ENCODE measurements around the gene KIAA0753. TPM values are rescaled to one million over a fixed set of nuclear protein-coding genes. Genes with fewer than 3 reads are reported as not detected.

The KIAA0753 gene
- polyA plus RNA-seq, 1 of the 3 experiments (the other 2 are of a cell fraction) = 7.2 TPM

DNA sequence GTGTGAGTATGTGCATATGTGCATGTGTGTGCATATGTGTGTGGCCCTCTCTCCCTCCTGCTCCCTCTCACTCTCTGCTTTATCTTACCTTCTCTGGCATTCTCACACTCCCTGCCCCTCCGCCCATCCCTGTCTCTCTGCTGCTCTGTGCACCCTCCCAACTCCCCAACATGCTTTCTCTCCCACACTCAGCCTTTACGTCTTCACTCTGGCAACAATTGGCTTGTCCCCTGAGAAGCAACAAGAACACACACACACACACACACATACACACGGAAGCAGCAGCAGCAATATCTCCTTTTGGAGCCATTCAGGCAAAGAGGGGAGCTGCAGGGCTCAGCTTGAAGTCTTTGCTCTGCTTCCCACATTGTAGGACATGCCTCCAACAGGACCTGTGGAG lies 112.0 kb downstream of the KIAA0753 start:
- Histone ChIP-seq H4K20me1 (ENCODE audit: insufficient read depth) (no peaks in the 10 kb centered on the region), H3K79me2 (ENCODE audit: insufficient read depth) (no peaks in the 10 kb centered on the region), H3K4me1 (ENCODE audit: control insufficient read depth in 1 of 2, insufficient read depth in 2 of 2, low read depth in 1 of 2, low read length in 1 of 2) (no peaks in the 10 kb centered on the region), H3K4me2 (no peak overlapping the region), H3K9me2 (no peaks in the 10 kb centered on the region), H3K4me3 (ENCODE audit: low read depth in 2 of 2, low read length in 1 of 2) (no peak overlapping the region), H3K9me3 (no peaks in the 10 kb centered on the region), H3K36me3 (replicated peaks in 1 of 2; ENCODE audit: control insufficient read depth in 1 of 2, insufficient read depth in 2 of 2, low read length in 1 of 2) (no peaks in the 10 kb centered on the region), H3K27me3 (ENCODE audit: insufficient read depth) (no peaks in the 10 kb centered on the region), H2AFZ (ENCODE audit: low read depth) (no peak overlapping the region), H3K27ac (ENCODE audit: low read depth in 2 of 2, low read length in 1 of 2) (no peak overlapping the region), H3K9ac (no peak overlapping the region), H3F3A (replicated peaks; ENCODE audit: insufficient read depth) (no peaks in the 10 kb centered on the region)
- TF ChIP-seq FOSL2 (IDR thresholded peaks at IDR 0.05; ENCODE audit: borderline replicate concordance, low read depth) = no peak
- TF ChIP-seq CHD2 (IDR thresholded peaks at IDR 0.05; ENCODE audit: low read length, partially characterized antibody) = no peak
- TF ChIP-seq REST (IDR thresholded peaks at IDR 0.05; ENCODE audit: low read depth, low read length) = no peak
- no peak for TF ChIP-seq POLR2AphosphoS5 (IDR thresholded peaks at IDR 0.05; ENCODE audit: low read depth, low read length)
- TF ChIP-seq TAF1 (IDR thresholded peaks at IDR 0.05; ENCODE audit: borderline replicate concordance, low read depth, low read length) = no peak
- no peak for TF ChIP-seq FOXJ3 (CRISPR knock-in tag; IDR thresholded peaks at IDR 0.05)
- TF ChIP-seq YY1 (IDR thresholded peaks at IDR 0.05; ENCODE audit: low read depth) = no peak
- no peak for TF ChIP-seq RXRA (IDR thresholded peaks at IDR 0.05; ENCODE audit: borderline replicate concordance, low read depth)
- TF ChIP-seq SMC3 (IDR thresholded peaks at IDR 0.05; ENCODE audit: low read depth, low read length) = no peak
- TF ChIP-seq NRF1 (IDR thresholded peaks at IDR 0.05; ENCODE audit: low read depth, low read length) = no peak
- no peak for TF ChIP-seq IRF3 (IDR thresholded peaks at IDR 0.05; ENCODE audit: low read depth, low read length)
- no peak for TF ChIP-seq EP300 (IDR thresholded peaks at IDR 0.05; ENCODE audit: borderline replicate concordance in 1 of 2, low read depth in 1 of 2, low read length in 1 of 2)
- POLR2A ChIA-PET = no interaction called here
- CTCF ChIA-PET = no interaction called here
- DNase-seq = no peak
- 55% methylated on average over 3 of the region's 3 CpGs for WGBS (ENCODE audit: low lambda C conversion rate)

Small RNAs within 50 kb of the gene (small RNA-seq; reads per million reads assigned to genes)
- 0 reads per million in 7 experiments for gene MIR4520-1
- gene RNA5SP435 = 0 to 38.4 (median 0.59) reads per million in 7 experiments

Other genes with a start within 250 kb of the KIAA0753 start
- not detected in 2 replicates for gene AIPL1, start 205.6 kb downstream of the KIAA0753 start, polyA plus RNA-seq (2012; rRNA removed)
- 17.2 and 19.6 TPM in 2 replicates for gene PIMREG, start 196.3 kb downstream of the KIAA0753 start, polyA plus RNA-seq (2012; rRNA removed)
- 0.82 and 0.86 TPM in 2 replicates for gene PITPNM3, start 84.2 kb downstream of the KIAA0753 start, polyA plus RNA-seq (2012; rRNA removed)
- gene TXNDC17, start 349 bp upstream of the KIAA0753 start, polyA plus RNA-seq (2012; rRNA removed) = 644 and 650 TPM in 2 replicates
- gene MED31, start 10.9 kb upstream of the KIAA0753 start, polyA plus RNA-seq (2012; rRNA removed) = 15.1 and 22.0 TPM in 2 replicates
- gene C17orf100, start 11.1 kb upstream of the KIAA0753 start, polyA plus RNA-seq (2012; rRNA removed) = 2.6 and 2.7 TPM in 2 replicates
- not detected in 2 replicates for gene SLC13A5, start 72.7 kb upstream of the KIAA0753 start, polyA plus RNA-seq (2012; rRNA removed)
- gene XAF1, start 115.3 kb upstream of the KIAA0753 start, polyA plus RNA-seq (2012; rRNA removed) = 0.02 and 0.03 TPM in 2 replicates
- not detected in 2 replicates for gene FBXO39, start 135.5 kb upstream of the KIAA0753 start, polyA plus RNA-seq (2012; rRNA removed)
- gene TEKT1, start 191.0 kb upstream of the KIAA0753 start, polyA plus RNA-seq (2012; rRNA removed) = not detected in 2 replicates

All from SK-N-SH (cell line).